ENCODE measurements around the gene CRTC1. TPM values are rescaled to one million over a fixed set of nuclear protein-coding genes. Genes with fewer than 3 reads are reported as not detected.
"Not testable (repeated sequence)": the region's sequence is repeated elsewhere in the genome, so short reads cannot be mapped to it uniquely, and the experiment has no call there.

Gene CRTC1
- total RNA-seq, 1 donor from 2014 or later = 3.2 TPM

- DNase-seq = no peak
Observed at GRCh38 chr19:18730885-18731513, 47.5 kb downstream of the CRTC1 start.

GRCh38 chr19:18731562-18732008 lies 48.1 kb downstream of the CRTC1 start:
- DNase-seq = no peak

- peak; percentile 47 for DNase-seq
Observed at GRCh38 chr19:18733196-18733647, 49.7 kb downstream of the CRTC1 start.

GRCh38 chr19:18733762-18734332 lies 50.4 kb downstream of the CRTC1 start:
- DNase-seq = not testable (repeated sequence)

GRCh38 chr19:18735324-18735723 lies 51.8 kb downstream of the CRTC1 start:
- DNase-seq = no peak

GRCh38 chr19:18735752-18736151 lies 52.3 kb downstream of the CRTC1 start:
- DNase-seq = no peak

- no peak for DNase-seq
Observed at GRCh38 chr19:18736415-18737336, 53.2 kb downstream of the CRTC1 start.

GRCh38 chr19:18737337-18737953 lies 54.0 kb downstream of the CRTC1 start:
- DNase-seq = no peak

- DNase-seq = no peak
Observed at GRCh38 chr19:18737954-18738351, 54.5 kb downstream of the CRTC1 start.

GRCh38 chr19:18738961-18739690 lies 55.6 kb downstream of the CRTC1 start:
- no peak for DNase-seq

- DNase-seq = no peak
Observed at GRCh38 chr19:18741124-18742121, 57.9 kb downstream of the CRTC1 start.

- no peak for DNase-seq
Observed at GRCh38 chr19:18742324-18742723, 58.8 kb downstream of the CRTC1 start.

- DNase-seq = no peak
Observed at GRCh38 chr19:18742838-18743783, 59.6 kb downstream of the CRTC1 start.

GRCh38 chr19:18743784-18744418 lies 60.4 kb downstream of the CRTC1 start:
- no peak for DNase-seq

- no peak for DNase-seq
Observed at GRCh38 chr19:18745012-18745735, 61.7 kb downstream of the CRTC1 start.

GRCh38 chr19:18745931-18746330 lies 62.5 kb downstream of the CRTC1 start:
- no peak for DNase-seq

GRCh38 chr19:18746401-18747325 lies 63.2 kb downstream of the CRTC1 start:
- no peak for DNase-seq

Measured in skin of body (tissue), 2 donors.